Breast epithelium (tissue), 4 donors: Measurements from ENCODE around the gene SEC16A. TPM values are rescaled to one million over a fixed set of nuclear protein-coding genes. Genes with fewer than 3 reads are reported as not detected.

Source experiments
- DNase-seq, 2 donors: peaks; one replicate each; pipeline ENCODE4 v3.0.0-alpha.2; 2019; ENCODE audit warnings: low spot score in 2 of 2
- H3K27ac ChIP-seq, 2 donors: fragments of 200-600 bp; sonication (generic) in 1 of 2; one replicate each; pipeline ENCODE4 v1.5.1; 2016 to 2019; ENCODE audit warnings: mild to moderate bottlenecking in 1 of 2
- H3K27me3 ChIP-seq, 2 donors: fragments of 200-600 bp; sonication (generic) in 1 of 2; one replicate each; pipeline versions ENCODE4 v1.5.1 to v1.6.0; 2017 to 2019; ENCODE audit warnings: control low read depth in 1 of 2, mild to moderate bottlenecking in 1 of 2
- H3K36me3 ChIP-seq: fragments of 200-600 bp; one replicate; pipeline ENCODE4 v1.5.1; 2019
- H3K4me1 ChIP-seq, 2 donors: fragments of 200-600 bp; sonication (generic); one replicate each; pipeline ENCODE4 v1.5.1; 2016 to 2019; ENCODE audit warnings: control low read depth in 1 of 2
- H3K4me3 ChIP-seq, 3 donors: fragments of 200-600 bp; sonication (generic); 1 replicate in 2 of 3; 2 replicates in 1 of 3; pipeline ENCODE4 v1.5.1; 2016 to 2019; ENCODE audit warnings: mild to moderate bottlenecking in 3 of 3, moderate library complexity in 2 of 3
- H3K9me3 ChIP-seq, 2 donors: fragments of 200-600 bp; sonication (generic) in 1 of 2; one replicate each; pipeline ENCODE4 v1.5.1; 2016 to 2019; ENCODE audit warnings: control low read depth in 1 of 2
- POLR2A ChIP-seq: fragments of 450-650 bp; IDR thresholded peaks from one replicate; pipeline ENCODE4 v1.6.1; 2016; ENCODE audit warnings: antibody characterized with exemption, mild to moderate bottlenecking, moderate library complexity
- POLR2AphosphoS5 ChIP-seq, 3 donors: sonication (generic); formaldehyde crosslinking; IDR thresholded peaks; one replicate each; pipeline ENCODE4 v1.6.1; 2017; ENCODE audit warnings: antibody characterized with exemption in 3 of 3
- intact Hi-C: fragments of 100-400 bp; cut with DNase I; formaldehyde crosslinking; loops from one replicate; pipeline ENCODE4 v1.15.1; 2023; ENCODE audit warnings: low total_unique reads
- total RNA-seq, 3 donors: library from RNA; depleted of rRNA; stranded (reverse); fragments of >200 nt; gene quantifications; one replicate each; pipeline ENCODE4 v1.1.0, GENCODE V29; 2016
- TF ChIP-seq, protein P1 (sequence below), 3 donors: fragments of 450-650 bp; IDR thresholded peaks; one replicate each; pipeline ENCODE4 v1.5.1; 2016 to 2017; ENCODE audit warnings: antibody characterized with exemption in 3 of 3, mild to moderate bottlenecking in 3 of 3, moderate library complexity in 3 of 3

Gene SEC16A
- total RNA-seq, 3 donors from 2014 or later, result 41.9 to 55.1 (median 42.9) TPM

DNA sequence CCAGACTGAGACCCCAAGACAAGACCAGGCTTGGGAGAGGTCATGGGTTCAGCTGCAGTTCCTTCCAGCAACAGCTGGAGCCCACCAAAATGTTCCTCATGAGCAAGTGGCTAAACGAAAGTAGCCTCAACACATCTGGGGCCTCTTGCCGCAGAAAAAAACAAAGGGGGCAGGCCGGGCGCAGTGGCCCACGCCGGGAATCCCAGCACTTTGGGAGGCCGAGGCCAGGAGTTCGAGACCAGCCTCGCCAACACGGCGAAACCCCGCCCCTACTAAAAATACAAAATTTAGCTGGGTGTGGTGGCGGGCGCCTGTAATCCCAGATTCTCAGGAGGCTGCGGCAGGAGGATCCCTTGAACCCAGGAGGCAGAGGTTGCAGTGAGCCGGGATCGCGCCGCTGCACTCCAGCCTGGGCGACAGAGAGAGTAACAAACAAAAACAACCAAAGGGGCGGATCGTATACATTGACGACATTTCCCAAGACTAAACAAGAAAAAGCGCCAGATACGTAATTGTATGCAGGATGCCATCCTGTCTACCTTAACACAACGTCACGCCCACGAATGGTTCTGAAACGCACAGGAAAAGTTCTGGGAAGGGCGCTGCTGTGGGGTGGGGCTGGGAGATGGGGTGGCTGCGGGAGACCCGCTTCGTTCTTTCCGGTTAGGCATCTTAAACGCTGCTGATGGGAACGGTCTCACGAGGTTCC, 44.8 kb downstream of the SEC16A start:
- H3K9me3 ChIP-seq, result no peaks in the 10 kb centered on the region
- no peak for DNase-seq
- peaks cover 0 to 21% of the 10 kb centered on the region in 2 donors for H3K4me1 ChIP-seq
- TF ChIP-seq POLR2A (no peak), POLR2AphosphoS5 (IDR thresholded peaks at IDR 0.05) (no peak)
- TF ChIP-seq, protein P1, sequence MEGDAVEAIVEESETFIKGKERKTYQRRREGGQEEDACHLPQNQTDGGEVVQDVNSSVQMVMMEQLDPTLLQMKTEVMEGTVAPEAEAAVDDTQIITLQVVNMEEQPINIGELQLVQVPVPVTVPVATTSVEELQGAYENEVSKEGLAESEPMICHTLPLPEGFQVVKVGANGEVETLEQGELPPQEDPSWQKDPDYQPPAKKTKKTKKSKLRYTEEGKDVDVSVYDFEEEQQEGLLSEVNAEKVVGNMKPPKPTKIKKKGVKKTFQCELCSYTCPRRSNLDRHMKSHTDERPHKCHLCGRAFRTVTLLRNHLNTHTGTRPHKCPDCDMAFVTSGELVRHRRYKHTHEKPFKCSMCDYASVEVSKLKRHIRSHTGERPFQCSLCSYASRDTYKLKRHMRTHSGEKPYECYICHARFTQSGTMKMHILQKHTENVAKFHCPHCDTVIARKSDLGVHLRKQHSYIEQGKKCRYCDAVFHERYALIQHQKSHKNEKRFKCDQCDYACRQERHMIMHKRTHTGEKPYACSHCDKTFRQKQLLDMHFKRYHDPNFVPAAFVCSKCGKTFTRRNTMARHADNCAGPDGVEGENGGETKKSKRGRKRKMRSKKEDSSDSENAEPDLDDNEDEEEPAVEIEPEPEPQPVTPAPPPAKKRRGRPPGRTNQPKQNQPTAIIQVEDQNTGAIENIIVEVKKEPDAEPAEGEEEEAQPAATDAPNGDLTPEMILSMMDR (IDR thresholded peaks at IDR 0.05), result no peak
- H3K27ac ChIP-seq, result no peak overlapping the region
- intact Hi-C loops, result no loop called here
- peak overlapping the region; percentile 79 to 100 (median 95) for H3K4me3 ChIP-seq
- no peaks in the 10 kb centered on the region for H3K36me3 ChIP-seq
- no peaks in the 10 kb centered on the region for H3K27me3 ChIP-seq

DNA sequence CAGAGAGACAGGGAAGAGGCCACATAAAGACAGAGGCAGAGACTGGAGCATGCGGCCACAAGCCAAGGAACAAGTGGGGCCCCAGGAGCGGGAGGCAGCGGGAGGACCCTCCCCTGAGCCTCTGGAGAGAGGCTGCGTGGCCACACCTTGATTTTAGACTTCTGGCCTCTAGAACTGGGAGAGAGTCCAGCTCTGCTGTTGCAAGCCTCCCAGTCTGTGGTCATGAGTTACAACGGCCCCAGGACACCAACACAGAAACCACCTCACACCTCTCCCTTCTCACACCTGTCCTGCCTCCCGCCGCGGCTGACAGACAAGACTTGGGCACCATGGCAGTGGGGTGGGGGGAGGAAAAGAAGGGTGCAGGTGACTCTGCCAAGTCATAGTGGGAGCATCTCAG, 45.4 kb downstream of the SEC16A start:
- TF ChIP-seq, protein P1 (IDR thresholded peaks at IDR 0.05), result no peak
- no peak for TF ChIP-seq POLR2A
- TF ChIP-seq POLR2AphosphoS5 (IDR thresholded peaks at IDR 0.05), result no peak
- Histone ChIP-seq H3K4me1 (peaks cover 0 to 21% of the 10 kb centered on the region in 2 donors), H3K27ac (no peak overlapping the region), H3K27me3 (no peaks in the 10 kb centered on the region), H3K36me3 (no peaks in the 10 kb centered on the region), H3K9me3 (no peaks in the 10 kb centered on the region), H3K4me3 (peak overlapping the region in 2 of 3 donors; percentile 95 to 100)
- no peak for DNase-seq
- intact Hi-C loops, result no loop called here

DNA sequence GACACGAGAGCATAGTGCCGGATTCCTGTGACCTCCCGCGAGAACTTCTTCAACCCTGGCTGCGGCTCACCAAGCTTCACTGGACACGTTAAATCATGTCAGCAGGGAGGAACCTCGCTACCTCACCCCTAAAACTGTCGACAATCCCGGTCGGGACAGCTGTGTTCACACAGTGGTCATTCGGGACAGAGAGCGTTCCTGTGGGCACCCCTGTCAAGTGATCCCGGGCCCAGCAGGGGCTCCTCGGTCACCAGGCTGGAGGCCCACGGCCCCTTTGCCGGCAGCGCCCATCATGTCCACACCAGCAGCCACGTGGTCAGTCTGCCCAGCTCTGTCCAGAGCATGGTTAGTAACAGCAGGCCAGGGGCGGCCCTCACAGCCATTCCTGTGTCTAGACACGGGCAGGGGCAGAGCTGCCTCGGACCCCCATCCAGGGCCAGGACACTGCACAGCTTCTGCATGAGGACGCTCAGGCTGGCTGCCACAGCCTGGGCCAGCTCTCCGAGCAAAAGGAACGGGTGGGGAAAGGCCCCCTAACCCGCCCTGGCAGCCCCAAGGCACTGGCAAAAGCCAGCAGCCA, 46.7 kb downstream of the SEC16A start:
- TF ChIP-seq POLR2AphosphoS5 (IDR thresholded peaks at IDR 0.05) (no peak), POLR2A (no peak)
- TF ChIP-seq, protein P1 (IDR thresholded peaks at IDR 0.05), result no peak
- H3K4me3 ChIP-seq, result no peak overlapping the region
- intact Hi-C loops, result no loop called here
- H3K27ac ChIP-seq, result no peak overlapping the region
- H3K27me3 ChIP-seq, result no peaks in the 10 kb centered on the region
- H3K36me3 ChIP-seq, result no peaks in the 10 kb centered on the region
- peaks cover 0 to 21% of the 10 kb centered on the region in 2 donors for H3K4me1 ChIP-seq
- H3K9me3 ChIP-seq, result no peaks in the 10 kb centered on the region
- no peak for DNase-seq

DNA sequence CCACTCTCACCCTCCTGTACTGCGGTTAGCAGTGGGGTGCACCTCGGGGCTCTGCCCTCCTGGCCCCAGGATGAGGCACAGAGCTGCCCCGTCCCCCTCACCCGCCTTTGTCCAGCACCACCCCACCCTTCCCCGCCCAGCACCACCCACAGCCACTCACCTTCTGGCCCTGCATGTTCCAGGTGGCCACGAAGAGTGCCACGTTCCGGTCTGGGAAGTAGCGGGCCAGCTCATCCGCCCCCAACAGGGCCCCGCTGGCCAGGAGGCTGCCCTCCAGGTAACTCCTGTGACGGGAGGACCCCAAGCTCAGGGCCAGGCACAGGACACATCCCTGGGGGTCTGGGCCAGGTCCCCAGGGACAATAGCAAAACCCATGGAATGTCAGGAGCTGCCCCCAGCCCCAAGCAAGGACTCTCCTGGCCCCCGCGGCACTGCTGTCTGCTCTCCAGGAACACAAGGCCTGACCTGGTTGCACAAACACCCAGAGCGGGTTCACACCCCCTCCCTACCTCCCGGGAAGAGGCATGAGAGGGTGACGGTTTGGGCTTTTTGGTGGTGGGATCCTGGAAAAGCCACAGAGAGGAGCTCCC, 48.2 kb downstream of the SEC16A start:
- no peak for DNase-seq
- H3K9me3 ChIP-seq, result no peaks in the 10 kb centered on the region
- H3K27ac ChIP-seq, result no peak overlapping the region
- no peaks in the 10 kb centered on the region for H3K27me3 ChIP-seq
- no peak overlapping the region for H3K4me3 ChIP-seq
- peaks cover 0 to 21% of the 10 kb centered on the region in 2 donors for H3K4me1 ChIP-seq
- intact Hi-C loops, result no loop called here
- TF ChIP-seq POLR2A, result no peak
- TF ChIP-seq, protein P1 (IDR thresholded peaks at IDR 0.05), result no peak
- no peak for TF ChIP-seq POLR2AphosphoS5 (IDR thresholded peaks at IDR 0.05)
- H3K36me3 ChIP-seq, result no peaks in the 10 kb centered on the region
